Inflammatory macrophage treated with lipopolysaccharide for 4 hours (primary cell): ENCODE data around the gene CSF1R.
A peak's percentile ranks its signal among the peaks of the same experiment; 100 is the strongest.

Source experiments
- DNase-seq: peaks from one replicate; pipeline ENCODE4 v3.0.0-alpha.2; 2020

Gene CSF1R

DNA sequence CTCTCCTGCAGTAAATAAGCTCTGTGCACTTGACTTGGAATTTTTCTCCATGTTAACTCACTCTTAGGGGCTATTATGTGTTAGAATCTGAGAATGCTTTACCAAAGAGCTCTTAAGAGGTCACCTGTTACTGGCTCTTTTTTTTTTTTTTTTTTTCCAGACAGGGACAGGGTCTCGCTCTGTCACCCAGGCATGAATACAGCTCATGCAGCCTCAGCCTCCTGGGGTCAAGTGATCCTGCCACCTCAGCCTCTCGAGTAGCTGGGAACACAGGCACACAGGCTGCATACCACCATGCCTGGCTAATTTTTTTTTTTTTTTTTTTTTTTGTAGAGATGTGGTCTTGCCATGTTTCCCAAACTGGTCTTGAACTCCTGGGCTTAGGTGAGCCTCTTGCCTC, 63.7 kb downstream of the CSF1R start:
- DNase-seq: no peak

GRCh38 chr5:150022158-150022531, 64.2 kb downstream of the CSF1R start:
- no peak for DNase-seq

- no peak for DNase-seq
Measured at GRCh38 chr5:150021491-150022157, 64.7 kb downstream of the CSF1R start.

DNA sequence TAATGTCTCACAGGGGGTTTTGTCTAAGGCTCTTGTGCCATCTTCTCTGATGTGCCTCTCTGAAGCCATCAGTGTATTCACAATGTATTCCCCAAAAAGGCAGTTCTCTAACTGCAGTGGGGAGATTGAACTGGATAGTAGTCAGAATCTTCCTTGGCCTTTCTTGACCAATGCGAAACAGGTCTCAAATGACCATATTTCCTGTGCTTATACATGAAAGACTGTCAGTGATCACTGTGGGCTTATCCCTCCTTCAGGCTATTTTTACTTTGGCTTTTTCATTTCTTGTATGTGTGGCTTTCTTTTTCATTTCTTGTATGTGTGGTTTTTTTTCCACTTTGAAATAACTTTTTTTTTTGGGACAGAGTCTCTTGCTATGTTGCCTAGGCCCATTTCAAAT, 66.1 kb downstream of the CSF1R start:
- DNase-seq: no peak

DNA sequence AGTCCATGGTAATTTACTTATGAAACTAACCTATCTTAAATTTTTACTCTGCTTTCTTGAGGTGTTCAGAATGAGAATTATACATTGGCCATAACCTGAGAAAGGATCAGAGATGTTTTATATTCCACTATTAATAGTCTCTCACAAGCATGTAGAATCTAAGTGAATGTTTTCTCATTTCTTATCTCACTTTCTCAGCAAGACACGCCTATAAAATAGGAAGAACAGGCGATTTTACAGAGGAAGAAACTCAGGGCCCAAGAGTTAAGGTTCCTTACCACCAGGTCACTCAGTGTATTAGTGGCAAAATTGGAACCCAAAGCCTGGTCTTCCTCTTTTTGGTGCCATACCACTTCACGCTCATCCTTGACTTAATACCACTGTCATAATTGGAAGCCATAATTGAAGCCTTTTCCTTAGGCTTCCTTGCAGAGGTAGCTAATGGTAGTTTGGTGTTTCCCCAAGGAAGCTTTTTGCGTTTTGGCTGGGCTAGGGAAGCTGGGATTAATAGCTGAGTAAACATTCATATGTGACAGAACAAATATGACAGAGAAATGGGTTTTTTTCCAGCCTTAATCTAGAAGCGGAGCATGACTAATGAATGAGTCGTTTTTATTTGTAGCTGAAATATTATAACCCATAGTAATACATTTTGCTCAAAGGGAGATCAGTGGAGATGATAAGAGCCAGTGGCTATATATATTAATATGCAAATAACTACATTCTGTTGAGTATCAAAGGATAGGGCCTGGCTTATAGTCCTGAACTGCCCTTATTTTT, 68.9 kb downstream of the CSF1R start:
- no peak for DNase-seq

DNA sequence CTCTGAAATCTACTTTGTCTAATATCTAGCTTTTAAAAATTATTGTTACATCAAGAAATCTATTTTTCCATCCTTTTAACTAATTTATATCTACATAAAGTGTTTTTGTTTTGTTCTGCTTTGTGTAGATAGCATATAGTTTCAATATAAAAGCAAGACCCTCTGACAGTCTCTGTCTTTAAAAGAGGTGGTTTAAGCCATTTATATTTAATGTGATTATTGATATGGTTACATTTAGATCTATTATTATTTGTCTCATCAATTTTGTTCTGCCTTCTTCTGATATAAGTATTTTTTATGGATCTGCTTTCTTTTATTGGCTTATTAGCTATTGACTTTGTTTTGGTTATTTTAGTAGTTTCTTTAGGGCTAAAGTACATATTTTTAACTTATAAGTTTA, 69.8 kb downstream of the CSF1R start:
- DNase-seq: no peak

DNA sequence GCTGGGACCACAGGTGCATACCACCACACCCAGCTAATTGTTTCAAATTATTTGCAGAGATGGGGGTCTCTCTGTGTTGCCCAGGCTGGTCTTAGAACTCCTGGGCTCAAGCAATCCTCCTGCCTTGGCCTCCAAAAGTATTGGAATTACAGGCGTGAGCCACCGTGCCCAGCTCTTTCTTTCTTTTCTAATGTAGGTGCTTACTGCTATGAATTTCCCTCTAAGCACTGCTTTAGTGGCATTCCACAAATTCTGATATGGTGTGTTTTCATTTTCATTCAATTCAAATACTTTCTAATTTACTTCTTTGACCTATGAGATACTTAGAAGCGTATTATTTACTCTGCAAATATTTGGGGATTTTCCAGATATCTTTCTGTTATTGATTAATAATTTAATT, 70.9 kb downstream of the CSF1R start:
- no peak for DNase-seq

GRCh38 chr5:150014456-150014855, 71.9 kb downstream of the CSF1R start:
- no peak for DNase-seq

- DNase-seq: no peak
Measured at GRCh38 chr5:150013931-150014330, 72.4 kb downstream of the CSF1R start.

DNA sequence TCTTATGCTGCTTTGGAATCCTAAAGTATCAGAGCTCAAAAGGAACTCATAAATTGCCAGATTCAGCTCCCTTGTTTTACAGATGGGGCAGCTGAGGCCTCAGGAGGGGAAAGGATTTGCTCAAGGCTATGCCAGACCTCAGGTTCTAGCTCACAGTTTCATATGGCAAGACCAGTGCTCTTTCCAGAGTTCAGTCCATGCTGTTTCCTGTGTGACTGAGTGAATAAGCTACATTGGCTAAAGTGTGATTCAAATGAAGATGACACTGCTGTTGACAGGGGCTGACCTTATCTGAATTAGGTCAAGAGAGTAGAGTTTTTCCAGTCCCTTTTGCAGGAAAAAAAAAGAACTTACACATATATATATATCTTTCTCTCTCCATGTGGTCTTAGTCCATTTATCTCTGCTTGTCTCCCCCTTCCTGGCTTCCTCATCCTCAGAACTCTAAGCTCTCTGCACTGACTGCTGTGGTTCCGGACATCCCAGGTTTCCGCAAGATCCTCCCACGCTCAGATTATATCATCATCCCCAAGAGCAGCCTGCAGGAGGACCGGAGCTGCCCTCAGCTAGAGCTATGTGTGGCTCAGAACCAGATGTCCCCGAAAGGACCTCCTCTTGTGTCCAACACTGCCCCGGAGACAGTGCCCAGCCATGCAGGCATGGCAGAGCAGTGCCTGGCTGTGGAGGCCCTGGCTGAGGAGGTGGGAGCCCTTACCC, 76.5 kb downstream of the CSF1R start:
- DNase-seq: peak; percentile 61

GRCh38 chr5:150007050-150007449, 79.3 kb downstream of the CSF1R start:
- DNase-seq: no peak

DNA sequence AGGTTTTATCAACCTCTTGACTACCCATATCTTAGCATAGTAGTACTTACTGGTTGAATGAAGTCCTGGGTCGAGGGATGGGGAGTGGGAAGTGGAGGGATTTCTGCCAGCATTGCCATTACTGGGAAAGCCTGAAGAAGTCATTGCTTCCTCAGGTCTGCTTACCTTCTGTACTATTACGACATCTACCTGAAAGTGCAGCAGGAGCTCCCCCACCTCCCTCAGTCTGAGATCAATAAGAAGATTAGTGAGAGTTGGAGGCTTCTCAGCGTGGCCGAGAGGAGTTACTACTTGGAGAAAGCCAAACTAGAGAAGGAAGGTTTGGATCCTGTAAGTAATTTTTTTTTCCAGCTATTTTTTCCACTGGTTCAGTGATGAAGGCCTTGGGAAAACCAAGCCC, 80.0 kb downstream of the CSF1R start:
- DNase-seq: no peak
